ENCODE data around the gene TICAM1. TPM values are rescaled to one million over a fixed set of nuclear protein-coding genes. Genes with fewer than 3 reads are reported as not detected.

The TICAM1 gene
- total and polyA plus RNA-seq, 2 experiments from 2014 or later: 0.32 to 0.38 TPM

GRCh38 chr19:4871711-4872110, 40.2 kb upstream of the TICAM1 start:
- Mint-ChIP-seq H3K36me3 (ENCODE audit: low read depth) (no peaks in the 10 kb centered on the region), H3K9me3 (no peaks in the 10 kb centered on the region; the same call in 2 of the 3 replicates), H3K27me3 (ENCODE audit: insufficient read depth, low read depth, poor library complexity) (peaks cover 16% of the 10 kb centered on the region), H3K4me1 (peaks cover 4% of the 10 kb centered on the region; the same call in 2 of the 3 replicates), H3K4me3 (no peak overlapping the region), H3K27ac (no peak overlapping the region)
- Histone ChIP-seq H3K4me3 (no peak overlapping the region), H3K27me3 (ENCODE audit: insufficient read depth) (no peaks in the 10 kb centered on the region), H4K20me1 (replicated peaks; ENCODE audit: insufficient read depth) (no peaks in the 10 kb centered on the region), H3K9me2 (ENCODE audit: insufficient read depth) (no peaks in the 10 kb centered on the region), H3K36me3 (ENCODE audit: insufficient read depth) (no peaks in the 10 kb centered on the region), H3F3A (replicated peaks; ENCODE audit: low read depth) (no peaks in the 10 kb centered on the region), H3K79me2 (replicated peaks; ENCODE audit: insufficient read depth) (no peaks in the 10 kb centered on the region), H3K4me1 (ENCODE audit: insufficient read depth) (peaks cover 2% of the 10 kb centered on the region; the same call in 1 of the 2 replicates), H3K27ac (ENCODE audit: low read depth) (no peak overlapping the region), H2AFZ (no peak overlapping the region), H3K4me2 (no peak overlapping the region)
- ATAC-seq: no peak
- no peak for DNase-seq (ENCODE audit: low spot score)
- TF ChIP-seq POLR2AphosphoS5 (IDR thresholded peaks at IDR 0.05; ENCODE audit: low read depth): no peak
- no peak for TF ChIP-seq ZNF462 (CRISPR knock-in tag; IDR thresholded peaks at IDR 0.05)
- TF ChIP-seq EZH2phosphoT487 (IDR thresholded peaks at IDR 0.05; ENCODE audit: unreplicated experiment): no peak
- TF ChIP-seq JUNB (IDR thresholded peaks at IDR 0.05; ENCODE audit: unreplicated experiment): no peak
- no peak for TF ChIP-seq REST (IDR thresholded peaks at IDR 0.05; ENCODE audit: unreplicated experiment)
- TF ChIP-seq NANOG (IDR thresholded peaks at IDR 0.05; ENCODE audit: borderline replicate concordance): no peak
- no peak for TF ChIP-seq ZNF331 (CRISPR knock-in tag; IDR thresholded peaks at IDR 0.05; ENCODE audit: low read depth)
- TF ChIP-seq CTCF (conservative IDR thresholded peaks at IDR 0.05; ENCODE audit: low read depth in 2 of 2): no peak
- TF ChIP-seq ETS1 (IDR thresholded peaks at IDR 0.05): no peak
- TF ChIP-seq EZH2 (IDR thresholded peaks at IDR 0.05; ENCODE audit: low read depth, unreplicated experiment): no peak
- TF ChIP-seq CREB1 (CRISPR knock-in tag; IDR thresholded peaks at IDR 0.05; ENCODE audit: low read depth): no peak
- TF ChIP-seq STAT1 (IDR thresholded peaks at IDR 0.05; ENCODE audit: unreplicated experiment): no peak
- TF ChIP-seq ZNF114 (CRISPR knock-in tag; IDR thresholded peaks at IDR 0.05): no peak

Measured in GM23338 (cell line).